GM12875 (cell line): Measurements from ENCODE around the gene SIDT2.

Experiments used
- H3K4me3 ChIP-seq: one replicate; pipeline ENCODE4 v1.5.1; 2011; ENCODE audit warnings: low read depth, low read length, control low read depth
- TF ChIP-seq, protein P1 (sequence below): IDR thresholded peaks from 2 replicates; pipeline ENCODE4 v1.5.1; 2011; ENCODE audit warnings: low read depth, mild to moderate bottlenecking, control low read depth, inconsistent platforms, low read length, moderate library complexity, borderline replicate concordance; ENCODE audit not compliant: insufficient read depth

The SIDT2 gene

DNA sequence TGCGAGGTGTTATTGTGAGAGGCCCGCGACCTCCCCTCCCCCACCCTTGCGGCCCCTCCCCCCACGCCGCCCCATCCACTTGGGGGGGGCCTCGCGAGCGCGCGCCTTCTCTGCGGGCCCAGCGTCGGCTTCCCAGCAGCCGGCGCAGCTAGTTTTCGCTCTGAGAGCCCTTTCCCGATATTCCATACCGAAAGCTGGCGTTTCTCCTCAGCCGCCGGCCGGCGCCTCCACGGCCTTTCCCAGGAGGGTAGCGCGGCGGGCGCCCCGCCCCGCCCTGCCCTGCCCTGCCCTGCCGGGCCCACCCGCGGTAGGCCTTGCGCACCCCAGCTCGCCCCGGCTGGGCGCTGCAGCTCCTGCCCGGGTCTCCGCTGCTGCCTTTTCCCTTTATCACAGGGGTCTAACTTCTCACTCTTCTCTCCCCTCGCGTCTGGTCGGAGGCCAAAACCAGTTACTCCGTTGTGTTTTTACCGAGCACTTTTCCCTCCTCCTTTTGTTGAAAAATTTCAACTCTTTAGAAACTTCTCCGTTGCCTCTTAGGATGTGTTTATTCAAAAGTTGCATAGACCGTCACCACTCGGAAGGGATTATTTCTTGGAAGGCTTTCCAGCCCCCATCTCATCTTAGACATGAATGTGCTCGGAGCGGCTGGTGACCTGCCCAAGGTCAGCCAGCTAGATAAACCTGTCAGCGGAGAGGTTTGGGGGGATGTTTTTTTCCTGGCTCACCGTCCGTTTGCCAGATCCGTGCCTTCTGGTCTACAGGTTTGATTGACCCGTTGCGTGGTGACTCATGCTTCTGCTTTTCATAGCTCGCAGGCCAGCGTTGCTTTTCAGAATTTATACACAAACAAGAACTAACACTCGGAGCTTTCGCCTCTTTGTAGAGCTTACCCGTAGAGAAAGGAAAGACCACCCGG lies 33.8 kb upstream of the SIDT2 start:
- TF ChIP-seq, protein P1, sequence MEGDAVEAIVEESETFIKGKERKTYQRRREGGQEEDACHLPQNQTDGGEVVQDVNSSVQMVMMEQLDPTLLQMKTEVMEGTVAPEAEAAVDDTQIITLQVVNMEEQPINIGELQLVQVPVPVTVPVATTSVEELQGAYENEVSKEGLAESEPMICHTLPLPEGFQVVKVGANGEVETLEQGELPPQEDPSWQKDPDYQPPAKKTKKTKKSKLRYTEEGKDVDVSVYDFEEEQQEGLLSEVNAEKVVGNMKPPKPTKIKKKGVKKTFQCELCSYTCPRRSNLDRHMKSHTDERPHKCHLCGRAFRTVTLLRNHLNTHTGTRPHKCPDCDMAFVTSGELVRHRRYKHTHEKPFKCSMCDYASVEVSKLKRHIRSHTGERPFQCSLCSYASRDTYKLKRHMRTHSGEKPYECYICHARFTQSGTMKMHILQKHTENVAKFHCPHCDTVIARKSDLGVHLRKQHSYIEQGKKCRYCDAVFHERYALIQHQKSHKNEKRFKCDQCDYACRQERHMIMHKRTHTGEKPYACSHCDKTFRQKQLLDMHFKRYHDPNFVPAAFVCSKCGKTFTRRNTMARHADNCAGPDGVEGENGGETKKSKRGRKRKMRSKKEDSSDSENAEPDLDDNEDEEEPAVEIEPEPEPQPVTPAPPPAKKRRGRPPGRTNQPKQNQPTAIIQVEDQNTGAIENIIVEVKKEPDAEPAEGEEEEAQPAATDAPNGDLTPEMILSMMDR: no peak
- peak overlapping the region; percentile 88 for H3K4me3 ChIP-seq

DNA sequence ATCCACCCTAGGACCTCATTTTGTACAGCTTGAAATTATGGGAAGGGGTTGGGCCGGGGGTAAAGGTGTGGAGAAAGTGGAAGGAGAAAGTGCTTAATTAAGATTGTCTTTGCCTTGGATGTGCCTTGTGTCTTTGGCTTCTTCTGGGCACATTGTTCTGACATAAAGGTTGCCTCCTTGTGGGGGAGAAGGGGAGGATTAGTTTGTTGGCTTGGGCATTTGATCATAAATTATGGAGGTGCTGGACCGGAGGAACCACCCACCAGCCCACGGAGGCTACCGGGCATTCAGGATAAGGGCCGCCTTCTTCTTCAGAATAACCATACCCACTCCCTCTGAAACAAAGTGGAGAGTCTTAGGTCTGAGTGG lies 33.2 kb upstream of the SIDT2 start:
- TF ChIP-seq, protein P1: no peak
- H3K4me3 ChIP-seq: peak overlapping the region; percentile 88

DNA sequence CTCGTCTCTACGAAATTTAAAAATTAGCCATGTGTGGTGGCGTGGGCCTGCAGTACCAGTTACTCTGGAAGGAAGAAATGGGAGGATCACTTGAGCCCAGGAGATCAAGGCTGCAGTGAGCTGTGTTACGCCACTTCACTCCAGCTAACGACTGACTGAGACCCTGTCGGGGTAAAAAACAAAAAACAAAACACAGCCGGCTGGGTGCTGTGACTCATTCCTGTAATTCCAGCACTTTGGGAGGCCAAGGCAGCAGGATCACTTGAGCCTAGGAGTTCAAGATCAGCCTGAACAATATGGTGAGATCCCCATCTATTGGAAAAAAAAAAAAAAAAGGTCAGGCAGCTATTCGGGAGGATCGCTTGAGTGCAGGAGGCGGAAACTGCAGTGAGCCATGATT lies 32.0 kb upstream of the SIDT2 start:
- TF ChIP-seq, protein P1: no peak
- no peak overlapping the region for H3K4me3 ChIP-seq

DNA sequence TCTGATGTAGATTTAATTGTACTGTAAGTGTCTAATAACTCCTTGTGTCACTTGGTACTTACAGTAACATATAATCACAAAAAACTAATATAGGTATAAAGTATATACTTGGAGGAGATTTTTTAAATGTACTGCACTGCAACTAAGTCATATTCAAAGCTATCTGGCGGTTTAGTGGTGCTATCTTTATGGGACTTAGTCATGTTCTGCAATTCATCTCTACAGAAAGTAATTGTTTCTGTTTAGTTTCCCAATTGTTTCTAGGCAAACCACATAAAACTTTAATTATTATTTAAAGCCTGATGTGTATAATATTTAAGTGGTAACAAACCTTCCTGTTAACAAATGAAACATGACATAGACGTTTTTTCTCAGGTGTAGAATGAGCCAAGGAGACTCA lies 26.5 kb upstream of the SIDT2 start:
- TF ChIP-seq, protein P1: no peak
- H3K4me3 ChIP-seq: no peak overlapping the region

DNA sequence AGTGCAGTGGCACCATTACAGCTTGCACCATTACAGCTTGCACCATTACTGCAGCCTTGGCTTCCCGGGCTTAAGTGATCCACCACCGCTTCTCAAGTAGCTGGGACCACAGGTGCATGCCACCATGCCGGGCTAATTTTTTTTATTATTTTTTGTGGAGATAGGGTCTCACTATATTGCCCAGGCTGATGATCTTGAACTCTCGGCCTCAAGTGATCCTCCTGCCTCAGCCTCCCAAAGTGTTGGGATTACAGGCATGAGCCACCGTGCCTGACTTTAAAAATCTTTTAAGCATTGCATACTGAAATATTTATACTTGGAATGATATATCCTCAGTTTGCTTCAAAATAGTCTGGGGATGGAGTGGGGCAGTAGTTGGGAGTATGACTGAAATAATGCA lies 24.1 kb upstream of the SIDT2 start:
- TF ChIP-seq, protein P1: no peak
- H3K4me3 ChIP-seq: no peak overlapping the region

DNA sequence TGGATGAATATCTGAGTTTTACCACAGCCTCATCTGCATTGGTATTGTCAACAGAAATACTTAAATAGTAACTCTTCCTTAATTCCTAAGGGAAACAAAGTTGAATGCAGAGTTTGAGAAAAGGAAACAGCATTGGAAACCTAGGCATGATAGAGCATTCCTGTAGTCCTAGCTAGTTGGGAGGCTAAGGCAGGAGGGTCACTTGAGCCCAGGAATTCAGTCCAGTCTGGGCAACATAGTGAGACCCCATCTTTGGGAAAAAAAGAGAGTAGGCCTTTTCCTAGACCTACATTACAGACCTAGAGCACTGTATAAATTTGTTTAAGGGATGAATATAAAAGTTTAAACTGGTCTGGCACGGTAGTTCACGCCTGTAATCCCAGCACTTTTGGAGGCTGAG lies 21.0 kb upstream of the SIDT2 start:
- no peak overlapping the region for H3K4me3 ChIP-seq
- TF ChIP-seq, protein P1: no peak

DNA sequence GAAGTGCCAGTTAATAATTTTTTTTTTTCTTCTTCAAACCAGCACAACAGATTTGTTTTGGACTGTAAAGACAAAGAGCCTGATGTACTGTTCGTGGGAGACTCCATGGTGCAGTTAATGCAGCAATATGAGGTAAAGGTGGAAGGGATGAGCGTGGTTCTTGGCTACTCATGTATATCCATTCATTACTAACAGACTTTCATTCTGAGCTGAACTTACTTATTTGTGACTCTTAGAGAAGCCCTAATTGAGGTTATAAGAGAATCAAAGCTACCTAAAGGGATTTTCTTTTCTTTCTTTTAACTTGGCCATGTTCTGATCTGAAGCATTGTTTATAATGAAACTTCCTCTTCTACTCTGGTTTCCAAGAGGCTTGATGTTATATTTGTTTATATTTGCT lies 18.7 kb upstream of the SIDT2 start:
- H3K4me3 ChIP-seq: no peak overlapping the region
- TF ChIP-seq, protein P1: no peak
